ENCODE results near the gene TNNC2.

The TNNC2 gene

DNA sequence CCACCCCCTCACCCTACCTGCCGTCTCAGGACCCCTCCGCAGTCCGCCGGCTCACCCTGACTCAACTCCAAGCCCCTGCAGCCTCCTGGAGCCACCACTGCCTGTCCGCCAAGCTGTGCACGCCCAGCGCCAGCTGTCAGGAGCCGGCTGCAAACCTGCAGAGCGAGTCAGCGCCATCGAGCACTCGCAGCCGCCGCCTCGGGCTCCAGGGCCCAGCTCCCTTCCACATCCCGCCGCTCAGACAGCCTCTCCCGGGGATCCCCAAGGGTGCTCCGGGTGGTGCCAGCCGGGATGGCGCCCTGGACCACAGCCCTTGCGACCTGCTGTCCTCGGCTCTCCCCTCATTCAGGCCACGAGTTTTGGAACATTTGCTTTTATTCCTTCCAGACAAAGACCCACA is 4.3 kb downstream of the TNNC2 start:
- no peak for DNase-seq (ENCODE audit: low read depth)
- TF ChIP-seq CTCF (IDR thresholded peaks at IDR 0.05; ENCODE audit: low read depth, low read length, missing control alignments) = no peak
- no peak overlapping the region for H3K4me3 ChIP-seq (ENCODE audit: low read depth, low read length)

GRCh38 chr20:45821947-45822346 is 5.2 kb downstream of the TNNC2 start:
- DNase-seq (ENCODE audit: low read depth) = no peak
- TF ChIP-seq CTCF (IDR thresholded peaks at IDR 0.05; ENCODE audit: low read depth, low read length, missing control alignments) = no peak
- no peak overlapping the region for H3K4me3 ChIP-seq (ENCODE audit: low read depth, low read length)

GRCh38 chr20:45819466-45819865 is 7.6 kb downstream of the TNNC2 start:
- no peak for DNase-seq (ENCODE audit: low read depth)
- TF ChIP-seq CTCF (IDR thresholded peaks at IDR 0.05; ENCODE audit: low read depth, low read length, missing control alignments) = no peak
- no peak overlapping the region for H3K4me3 ChIP-seq (ENCODE audit: low read depth, low read length)

- DNase-seq (ENCODE audit: low read depth) = no peak
- no peak overlapping the region for H3K4me3 ChIP-seq (ENCODE audit: low read depth, low read length)
- no peak for TF ChIP-seq CTCF (IDR thresholded peaks at IDR 0.05; ENCODE audit: low read depth, low read length, missing control alignments)
Observed at GRCh38 chr20:45818239-45818638, 8.9 kb downstream of the TNNC2 start.

DNA sequence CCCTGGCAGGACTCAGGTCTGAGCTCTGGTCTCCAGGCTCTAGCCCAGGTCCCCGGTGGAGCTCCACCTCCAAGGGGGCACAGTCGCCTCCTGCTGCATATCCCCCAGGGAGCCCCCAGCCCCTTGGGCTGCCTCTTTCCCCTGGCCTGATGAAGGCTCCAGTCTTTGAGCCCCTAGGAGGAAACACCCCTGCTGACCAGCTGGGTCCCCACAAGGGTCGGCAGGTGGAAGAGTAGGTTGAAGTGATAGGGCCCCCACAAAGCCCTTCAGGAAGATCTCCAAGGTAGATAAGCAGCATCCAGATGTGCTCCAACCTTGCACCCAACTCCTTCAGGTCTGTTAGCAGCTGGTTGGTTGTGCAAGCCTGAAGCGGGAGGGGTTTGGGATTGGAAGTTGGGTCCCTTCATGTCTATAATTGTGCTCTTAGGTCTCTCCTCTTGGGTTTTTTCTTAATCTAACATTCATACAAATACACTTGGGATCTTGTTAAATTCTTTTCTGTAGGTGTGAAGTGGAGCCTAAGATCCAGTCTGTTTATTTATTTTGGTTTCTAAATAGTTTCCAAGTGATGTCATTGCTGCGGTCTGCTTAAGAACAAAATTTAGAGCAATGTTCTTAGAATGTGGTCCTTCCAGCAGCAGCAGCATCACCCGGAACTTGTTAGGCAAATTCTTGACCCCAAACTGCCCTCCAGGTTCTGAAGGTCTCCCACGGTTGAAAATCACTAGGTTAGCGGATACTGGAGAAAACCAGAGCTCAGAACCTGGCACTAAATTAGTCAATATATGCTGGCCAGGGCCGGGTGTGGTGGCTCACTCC is 9.5 kb downstream of the TNNC2 start:
- TF ChIP-seq CTCF (IDR thresholded peaks at IDR 0.05; ENCODE audit: low read depth, low read length, missing control alignments) = no peak
- H3K4me3 ChIP-seq (ENCODE audit: low read depth, low read length) = no peak overlapping the region
- no peak for DNase-seq (ENCODE audit: low read depth)

- no peak for DNase-seq (ENCODE audit: low read depth)
- TF ChIP-seq CTCF (IDR thresholded peaks at IDR 0.05; ENCODE audit: low read depth, low read length, missing control alignments) = no peak
- no peak overlapping the region for H3K4me3 ChIP-seq (ENCODE audit: low read depth, low read length)
Observed at GRCh38 chr20:45816951-45817350, 10.2 kb downstream of the TNNC2 start.

DNA sequence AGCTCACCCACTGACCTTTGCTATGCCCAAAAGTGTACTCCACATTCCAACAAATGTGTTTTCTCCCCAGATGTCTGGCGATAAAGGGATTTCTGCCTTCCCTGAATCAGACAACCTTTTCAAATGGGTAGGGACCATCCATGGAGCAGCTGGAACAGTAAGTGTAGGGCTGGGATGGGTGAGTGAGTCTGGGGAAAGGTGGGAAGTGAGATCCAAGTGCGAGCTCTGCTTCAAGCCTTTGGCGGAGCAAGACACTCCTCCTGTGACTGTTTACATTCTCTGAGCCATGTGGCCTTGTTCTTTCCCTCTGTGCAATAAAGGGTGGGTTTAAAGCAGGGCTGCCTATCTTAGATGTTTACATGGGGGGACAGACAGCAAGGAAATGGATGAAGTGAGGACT is 12.8 kb downstream of the TNNC2 start:
- no peak overlapping the region; the same call in 1 of the 2 replicates for H3K4me3 ChIP-seq (ENCODE audit: low read depth, low read length)
- no peak for TF ChIP-seq CTCF (IDR thresholded peaks at IDR 0.05; ENCODE audit: low read depth, low read length, missing control alignments)
- DNase-seq (ENCODE audit: low read depth) = no peak
